DMS153 treated with DMSO at 0.1 percent for 48 hours (cell line): Measurements from ENCODE around the gene ZNF774.
"Not testable (repeated sequence)": the region's sequence is repeated elsewhere in the genome, so short reads cannot be mapped to it uniquely, and the experiment has no call there.

Source experiments
- DNase-seq: peaks from one replicate; lab custom pipeline; 2025; ENCODE audit not compliant: unreplicated experiment; lab: John Stamatoyannopoulos, UW

The ZNF774 gene

GRCh38 chr15:90344662-90345061 lies 7.4 kb upstream of the ZNF774 start:
- no peak for DNase-seq

DNA sequence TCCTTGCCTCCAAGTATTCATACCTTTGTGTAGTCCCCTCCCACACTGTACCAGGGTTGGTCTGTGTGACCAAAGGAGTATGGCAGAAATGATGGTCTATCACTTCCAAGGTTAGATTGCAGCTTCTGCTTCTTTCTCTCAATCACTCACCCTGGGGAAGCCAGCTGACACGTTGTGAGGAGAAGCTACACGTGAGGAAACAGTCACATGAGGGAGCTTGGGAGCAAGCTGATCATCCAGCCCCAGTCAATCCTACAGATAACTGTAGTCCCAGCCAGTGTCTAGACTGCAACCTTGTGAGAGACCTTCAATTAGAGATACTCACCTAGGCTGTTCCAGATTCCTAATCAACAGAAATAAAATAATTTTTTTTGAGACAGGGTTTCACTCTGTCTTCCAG lies 6.2 kb upstream of the ZNF774 start:
- DNase-seq, result no peak

GRCh38 chr15:90347431-90348065 lies 4.5 kb upstream of the ZNF774 start:
- DNase-seq, result not testable (repeated sequence)

GRCh38 chr15:90348456-90348855 lies 3.6 kb upstream of the ZNF774 start:
- DNase-seq, result no peak

DNA sequence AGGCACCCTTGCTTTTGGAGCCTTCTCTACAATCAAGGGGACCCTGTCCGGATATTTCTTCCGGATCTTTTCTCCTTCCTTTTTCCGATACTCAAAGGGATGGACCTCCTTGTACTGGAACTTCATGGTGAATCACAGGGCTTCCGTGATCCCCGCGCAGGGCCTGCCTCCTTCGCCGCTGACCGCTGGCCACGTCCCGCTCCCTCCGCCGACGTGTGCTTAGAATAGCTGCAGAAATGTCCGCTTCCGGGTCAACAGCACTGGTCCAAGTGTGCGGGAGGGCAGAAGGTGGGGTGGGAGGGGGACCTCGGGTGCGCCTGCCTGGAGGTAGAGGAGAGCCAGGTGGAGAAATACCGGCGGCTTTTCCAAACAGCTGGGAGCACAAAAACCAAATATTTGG lies 3.0 kb upstream of the ZNF774 start:
- DNase-seq, result no peak

DNA sequence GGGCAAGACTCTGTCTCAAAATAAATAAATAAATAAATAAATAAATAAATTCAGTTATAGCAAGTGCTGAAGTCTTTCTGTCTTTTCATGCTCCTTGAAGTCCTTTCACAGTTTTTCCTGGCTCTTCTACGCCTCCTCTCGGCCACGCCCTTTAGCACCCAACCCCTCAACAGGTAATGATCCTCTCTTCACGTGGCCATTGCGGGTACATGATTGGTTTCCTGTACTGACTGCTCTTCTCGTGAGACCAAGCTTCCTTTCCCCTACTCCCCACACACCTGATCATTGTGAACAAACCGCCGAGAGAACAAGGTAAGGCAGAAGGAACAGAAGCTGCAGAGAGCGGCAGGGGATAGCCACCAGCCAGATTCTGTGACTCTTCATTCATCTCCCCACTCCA lies 2.3 kb upstream of the ZNF774 start:
- no peak for DNase-seq

- DNase-seq, result no peak
Measured at GRCh38 chr15:90351479-90352106, 491 bp upstream of the ZNF774 start.

DNA sequence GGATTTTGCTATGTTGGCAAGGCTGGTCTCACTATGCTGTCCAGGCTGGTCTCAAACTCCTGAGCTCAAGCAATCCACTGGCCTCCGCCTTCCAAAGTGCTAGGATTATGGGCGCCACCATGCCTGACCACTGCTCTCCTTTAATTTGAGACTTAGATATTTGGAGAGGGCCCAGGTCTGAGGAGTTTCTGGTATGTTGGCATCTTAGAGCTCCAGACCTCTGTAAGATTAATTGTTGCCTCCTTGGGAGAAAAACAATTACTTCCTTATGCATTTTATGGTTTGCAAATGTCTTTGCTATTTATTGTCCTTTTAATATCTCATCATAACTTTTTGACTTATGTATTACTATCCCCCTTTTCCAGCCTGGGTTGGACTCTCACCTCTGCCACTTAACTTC lies 2.9 kb downstream of the ZNF774 start:
- DNase-seq, result no peak

DNA sequence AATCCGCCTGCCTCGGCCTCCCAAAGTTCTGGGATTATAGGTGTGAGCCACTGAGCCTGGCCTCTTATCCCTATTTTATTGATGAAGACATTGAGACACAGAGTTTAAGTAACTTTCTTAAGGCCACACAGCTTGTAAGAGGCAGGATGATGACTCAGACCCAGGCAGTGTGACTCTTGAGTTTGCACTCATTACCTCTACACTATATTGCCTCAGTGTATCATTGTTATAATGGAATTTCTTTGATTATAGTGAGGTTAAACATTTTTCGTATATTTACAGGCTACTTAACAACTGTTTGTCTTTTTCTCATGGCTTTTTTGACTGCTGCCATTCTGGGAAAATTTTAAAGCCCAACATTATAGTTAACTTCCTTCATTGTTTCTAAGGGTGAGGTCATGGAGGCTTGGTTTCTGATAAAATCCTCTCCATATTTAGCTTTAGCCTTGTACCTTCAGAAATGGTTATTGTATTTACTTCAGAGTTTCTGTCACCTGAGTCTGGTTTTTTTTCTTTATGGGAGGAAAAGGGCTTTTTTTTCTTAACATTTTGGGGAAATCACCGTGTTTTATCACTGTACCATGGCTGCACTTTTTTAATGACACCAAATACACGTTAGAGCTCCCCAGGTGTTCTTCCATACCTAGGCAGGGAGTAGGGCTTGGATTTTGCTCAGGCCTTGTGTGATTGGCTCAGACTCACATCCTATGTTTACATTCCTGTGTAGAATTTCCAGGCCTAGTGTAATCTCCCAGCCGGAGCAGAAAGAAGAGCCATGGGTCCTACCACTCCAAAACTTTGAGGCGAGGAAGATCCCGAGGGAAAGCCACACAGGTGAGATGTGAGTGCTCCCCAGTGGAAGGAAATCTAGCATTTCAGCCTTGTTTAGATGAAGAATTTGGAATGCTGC lies 6.3 kb downstream of the ZNF774 start:
- DNase-seq, result no peak

DNA sequence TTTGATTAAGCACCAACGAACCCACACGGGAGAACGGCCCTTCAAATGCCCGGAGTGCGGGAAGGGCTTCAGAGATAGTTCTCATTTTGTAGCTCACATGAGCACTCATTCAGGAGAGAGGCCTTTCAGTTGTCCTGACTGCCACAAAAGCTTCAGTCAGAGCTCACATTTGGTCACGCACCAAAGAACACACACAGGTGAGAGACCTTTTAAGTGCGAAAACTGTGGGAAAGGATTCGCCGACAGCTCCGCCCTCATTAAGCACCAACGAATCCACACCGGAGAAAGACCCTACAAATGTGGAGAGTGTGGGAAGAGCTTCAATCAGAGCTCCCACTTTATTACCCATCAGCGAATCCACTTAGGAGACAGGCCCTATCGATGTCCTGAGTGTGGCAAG lies 8.7 kb downstream of the ZNF774 start:
- DNase-seq, result no peak

- no peak for DNase-seq
Measured at GRCh38 chr15:90362936-90363212, 10.8 kb downstream of the ZNF774 start.

DNA sequence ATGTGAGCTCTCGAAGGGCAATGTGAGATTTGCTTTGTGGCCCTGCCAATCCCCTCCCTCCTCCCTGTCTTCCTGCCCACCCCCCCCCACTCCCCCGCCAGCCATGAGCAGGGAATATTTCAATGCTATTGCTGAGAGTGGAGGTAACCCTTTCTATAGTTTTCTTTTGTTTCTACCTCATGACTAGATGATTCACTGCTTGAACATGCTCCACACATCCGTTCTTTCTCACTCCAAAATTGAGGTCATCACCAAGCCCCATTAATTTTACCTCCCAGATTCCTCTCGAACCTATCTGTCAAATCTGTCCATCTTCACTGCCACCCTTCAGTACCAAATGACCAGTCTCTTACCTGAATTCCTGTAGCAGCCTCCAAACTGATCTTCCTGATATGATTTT lies 12.2 kb downstream of the ZNF774 start:
- DNase-seq, result no peak

DNA sequence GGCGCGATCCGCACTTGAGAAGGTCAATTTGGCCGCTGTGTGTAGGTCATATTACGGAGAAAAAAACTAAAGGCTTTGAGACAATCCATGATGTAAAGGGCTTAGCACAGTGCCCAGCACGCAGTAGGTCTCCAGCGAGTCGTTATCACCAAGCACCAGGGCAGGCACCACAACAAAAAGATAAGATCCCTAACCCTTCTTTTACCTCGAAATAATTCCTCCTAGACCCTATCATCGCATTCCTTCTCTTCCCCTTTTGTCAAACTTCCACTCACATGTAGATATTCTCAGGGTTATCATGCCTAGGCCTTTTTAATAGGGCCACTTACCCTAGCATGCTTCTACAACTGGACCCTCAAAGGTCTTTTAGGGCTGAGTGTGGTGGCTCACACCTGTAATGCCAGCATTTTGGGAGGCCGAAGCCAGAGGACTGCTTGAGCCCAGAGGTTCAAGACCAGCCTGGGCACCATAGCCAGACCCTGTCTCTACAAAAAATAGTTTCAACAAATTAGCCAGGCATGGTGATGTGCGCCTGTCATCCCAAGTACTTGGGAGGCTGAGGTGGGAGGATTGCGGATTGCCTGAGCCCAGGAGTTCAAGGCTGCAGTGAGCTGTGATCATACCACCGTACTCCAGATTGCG lies 13.5 kb downstream of the ZNF774 start:
- no peak for DNase-seq

GRCh38 chr15:90367576-90367975 lies 15.5 kb downstream of the ZNF774 start:
- DNase-seq, result no peak

GRCh38 chr15:90375071-90375470 lies 23.0 kb downstream of the ZNF774 start:
- no peak for DNase-seq

DNA sequence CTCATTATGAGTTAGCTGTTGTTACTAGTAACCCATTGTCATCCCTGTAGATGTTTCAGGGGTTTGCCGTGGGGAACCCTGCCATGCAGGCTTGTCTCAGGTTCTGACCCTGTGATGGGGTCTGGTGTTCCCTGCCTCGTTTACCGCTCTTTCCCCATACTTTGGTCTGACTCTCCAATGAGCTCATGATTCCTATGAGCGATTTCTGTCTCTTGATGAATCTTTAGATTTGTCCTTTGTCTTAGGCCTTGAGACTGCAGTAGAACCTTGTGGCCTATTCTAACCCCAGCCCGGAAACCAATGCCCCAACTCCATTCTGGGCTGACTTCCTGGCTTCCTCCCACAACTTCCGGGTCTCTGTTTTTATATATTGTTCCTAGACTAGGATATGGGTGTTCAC lies 24.7 kb downstream of the ZNF774 start:
- no peak for DNase-seq

DNA sequence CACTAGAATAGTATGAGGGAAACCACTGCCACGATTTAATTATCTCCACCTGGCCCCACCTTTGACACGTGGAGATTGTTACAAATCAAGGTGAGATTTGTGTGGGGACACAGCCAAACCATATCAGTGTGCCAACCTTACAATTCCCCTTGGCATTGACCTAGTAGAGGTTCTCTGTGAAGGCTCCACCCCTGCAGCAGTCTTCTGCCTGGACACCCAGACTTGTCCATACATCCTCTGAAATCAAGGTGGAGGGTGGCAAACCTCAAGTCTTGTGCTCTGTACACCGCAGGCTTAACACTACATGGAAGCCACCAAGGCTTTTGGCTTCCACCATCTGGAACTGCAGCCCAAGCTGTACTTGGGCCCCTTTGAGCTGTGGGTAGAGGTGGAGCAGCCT lies 27.2 kb downstream of the ZNF774 start:
- no peak for DNase-seq

DNA sequence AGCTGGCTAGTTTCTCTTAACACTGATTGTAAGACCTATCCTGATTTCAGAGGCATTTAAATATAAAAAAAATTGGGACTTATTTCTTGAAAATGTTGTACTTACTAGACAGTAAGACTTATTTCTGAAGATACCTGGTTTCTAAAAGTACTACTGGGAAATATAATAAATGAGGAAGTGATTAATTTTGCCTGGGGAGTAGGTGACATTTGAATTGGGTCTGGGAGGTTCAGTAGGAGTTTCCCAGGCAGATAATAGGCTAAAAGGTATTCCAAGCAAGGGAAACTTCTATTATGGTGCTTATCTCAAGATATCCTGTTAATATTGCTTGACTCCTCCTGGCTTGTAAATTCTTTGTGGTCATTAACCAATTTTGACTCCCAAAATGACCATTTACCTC lies 29.4 kb downstream of the ZNF774 start:
- no peak for DNase-seq

- DNase-seq, result no peak
Measured at GRCh38 chr15:90382320-90382719, 30.2 kb downstream of the ZNF774 start.

DNA sequence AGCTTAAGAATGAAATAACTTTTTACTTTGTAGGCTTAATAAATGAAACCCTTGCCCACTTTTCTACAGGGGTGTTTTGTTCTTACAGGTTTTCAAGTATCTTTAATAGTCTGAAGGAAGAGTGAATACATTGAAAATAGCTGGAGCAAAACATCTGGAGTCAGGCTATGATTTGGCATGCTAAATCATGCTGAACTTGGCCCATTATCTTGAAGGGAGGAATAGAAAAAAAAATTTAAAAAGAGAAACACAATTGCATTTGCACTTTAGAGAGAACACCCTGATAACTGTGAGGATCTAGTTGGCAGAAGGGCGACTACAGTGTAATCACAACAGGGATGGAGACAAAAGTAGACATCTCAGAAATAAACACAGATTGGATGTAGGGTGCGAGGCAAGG lies 34.1 kb downstream of the ZNF774 start:
- no peak for DNase-seq

DNA sequence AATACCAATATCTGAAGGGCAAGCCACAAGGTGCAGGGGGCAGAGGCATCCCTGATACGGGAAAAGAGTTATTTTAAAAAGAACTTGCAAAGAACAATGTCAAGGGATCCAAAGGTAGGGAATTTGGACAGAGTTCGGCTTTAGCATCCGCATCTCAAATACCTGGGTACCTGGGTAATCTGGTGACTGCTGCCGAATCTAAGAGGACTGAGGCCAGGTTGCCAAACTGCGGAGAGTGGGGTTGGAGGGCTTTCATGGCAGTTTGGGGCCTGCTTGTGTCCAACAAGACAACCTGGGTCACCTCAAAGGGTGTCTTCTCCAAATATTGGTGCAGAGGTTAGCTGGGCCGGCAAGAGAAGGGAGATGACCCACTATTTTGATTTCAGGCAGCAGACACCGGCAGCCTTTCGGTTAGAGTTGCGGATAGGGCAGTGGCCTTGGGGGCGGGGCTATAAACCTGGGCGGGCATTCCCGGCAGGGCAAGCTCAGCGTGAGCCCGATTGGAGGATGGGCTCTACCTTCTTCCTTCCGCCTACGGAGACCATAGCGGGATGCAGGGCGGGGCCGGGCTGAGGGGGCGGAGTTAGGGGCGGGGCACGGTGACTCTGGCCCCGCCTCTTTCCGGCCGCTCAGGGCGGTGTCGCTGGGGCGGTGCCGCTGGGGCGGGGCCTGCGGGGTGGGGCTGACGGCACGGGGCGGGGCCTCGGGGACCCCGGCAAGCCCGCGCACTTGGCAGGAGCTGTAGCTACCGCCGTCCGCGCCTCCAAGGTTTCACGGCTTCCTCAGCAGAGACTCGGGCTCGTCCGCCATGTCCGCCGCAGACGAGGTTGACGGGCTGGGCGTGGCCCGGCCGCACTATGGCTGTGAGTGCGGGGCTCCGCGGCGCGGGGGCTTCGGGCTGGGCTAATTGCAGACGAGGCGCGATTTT lies 35.7 kb downstream of the ZNF774 start, which contains the start of gene IQGAP1:
Gene IQGAP1 (plus strand): TSS at position 709 of the 928 bp plus-strand sequence. CDS start 100 bp downstream, at position 809.
- DNase-seq, result peak; percentile 74
